Right atrium auricular region (tissue), 2 donors: ENCODE data around the gene TRAPPC10. TPM values are rescaled to one million over a fixed set of nuclear protein-coding genes. Genes with fewer than 3 reads are reported as not detected.

Experiments
- DNase-seq: peaks from one replicate; pipeline ENCODE4 v3.0.0-alpha.2; 2019; ENCODE audit warnings: low spot score
- H3K27ac ChIP-seq, 2 donors: fragments of 200-600 bp; sonication (generic); 1 replicate in 1 of 2; 2 replicates in 1 of 2; pipeline ENCODE4 v1.5.1; 2016 to 2019
- H3K27me3 ChIP-seq, 2 donors: fragments of 200-600 bp; sonication (generic); one replicate each; pipeline versions ENCODE4 v1.5.1 to v1.6.0; 2017 to 2019
- H3K36me3 ChIP-seq: fragments of 200-600 bp; sonication (generic); one replicate; pipeline ENCODE4 v1.5.1; 2016
- H3K4me1 ChIP-seq, 2 donors: fragments of 200-600 bp; sonication (generic); one replicate each; pipeline versions ENCODE4 v1.5.1 to v1.6.0; 2017 to 2019
- H3K4me3 ChIP-seq, 2 donors: fragments of 200-600 bp; sonication (generic); 1 replicate in 1 of 2; 2 replicates in 1 of 2; pipeline ENCODE4 v1.5.1; 2017 to 2019; ENCODE audit warnings: mild to moderate bottlenecking in 1 of 2, moderate library complexity in 1 of 2
- H3K9me3 ChIP-seq, 2 donors: fragments of 200-600 bp; sonication (generic); one replicate each; pipeline ENCODE4 v1.5.1; 2019
- total RNA-seq, 2 donors: library from RNA; depleted of rRNA; stranded (reverse); fragments of >200 nt; gene quantifications; one replicate each; pipeline ENCODE4 v1.1.0, GENCODE V29; 2016
- TF ChIP-seq, protein P1 (sequence below), 2 donors: fragments of 200-600 bp; sonication (generic); IDR thresholded peaks; one replicate each; pipeline ENCODE4 v1.5.1; 2019; ENCODE audit warnings: antibody characterized with exemption in 2 of 2

The TRAPPC10 gene
- total RNA-seq, 2 donors from 2014 or later, result 18.2 to 19.7 TPM

DNA sequence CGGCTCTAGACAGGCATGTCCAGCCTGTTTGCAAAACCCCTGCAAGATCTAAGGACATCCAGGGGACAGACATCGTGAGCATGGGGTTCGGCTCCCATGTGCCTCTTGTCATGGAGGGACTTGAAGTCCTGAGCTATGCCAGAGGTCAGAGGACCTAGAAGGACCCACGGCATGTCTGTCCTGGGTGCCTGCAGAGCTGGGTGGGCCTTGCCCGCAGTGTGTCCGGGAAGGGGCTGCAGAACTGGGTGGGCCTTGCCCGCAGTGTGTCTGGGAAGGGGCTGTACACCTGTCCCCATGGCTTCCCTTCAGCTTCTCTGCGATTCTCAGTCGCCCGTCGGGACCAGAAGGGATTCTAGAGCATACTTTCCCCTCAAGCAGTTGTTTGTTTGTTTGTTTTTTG lies 20.0 kb upstream of the TRAPPC10 start:
- Histone ChIP-seq H3K9me3 (no peaks in the 10 kb centered on the region), H3K27ac (no peak overlapping the region), H3K27me3 (no peaks in the 10 kb centered on the region), H3K4me1 (peaks cover 0 to 14% of the 10 kb centered on the region in 2 donors), H3K36me3 (no peaks in the 10 kb centered on the region), H3K4me3 (no peak overlapping the region)
- no peak for DNase-seq
- TF ChIP-seq, protein P1, sequence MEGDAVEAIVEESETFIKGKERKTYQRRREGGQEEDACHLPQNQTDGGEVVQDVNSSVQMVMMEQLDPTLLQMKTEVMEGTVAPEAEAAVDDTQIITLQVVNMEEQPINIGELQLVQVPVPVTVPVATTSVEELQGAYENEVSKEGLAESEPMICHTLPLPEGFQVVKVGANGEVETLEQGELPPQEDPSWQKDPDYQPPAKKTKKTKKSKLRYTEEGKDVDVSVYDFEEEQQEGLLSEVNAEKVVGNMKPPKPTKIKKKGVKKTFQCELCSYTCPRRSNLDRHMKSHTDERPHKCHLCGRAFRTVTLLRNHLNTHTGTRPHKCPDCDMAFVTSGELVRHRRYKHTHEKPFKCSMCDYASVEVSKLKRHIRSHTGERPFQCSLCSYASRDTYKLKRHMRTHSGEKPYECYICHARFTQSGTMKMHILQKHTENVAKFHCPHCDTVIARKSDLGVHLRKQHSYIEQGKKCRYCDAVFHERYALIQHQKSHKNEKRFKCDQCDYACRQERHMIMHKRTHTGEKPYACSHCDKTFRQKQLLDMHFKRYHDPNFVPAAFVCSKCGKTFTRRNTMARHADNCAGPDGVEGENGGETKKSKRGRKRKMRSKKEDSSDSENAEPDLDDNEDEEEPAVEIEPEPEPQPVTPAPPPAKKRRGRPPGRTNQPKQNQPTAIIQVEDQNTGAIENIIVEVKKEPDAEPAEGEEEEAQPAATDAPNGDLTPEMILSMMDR (IDR thresholded peaks at IDR 0.05), result no peak

DNA sequence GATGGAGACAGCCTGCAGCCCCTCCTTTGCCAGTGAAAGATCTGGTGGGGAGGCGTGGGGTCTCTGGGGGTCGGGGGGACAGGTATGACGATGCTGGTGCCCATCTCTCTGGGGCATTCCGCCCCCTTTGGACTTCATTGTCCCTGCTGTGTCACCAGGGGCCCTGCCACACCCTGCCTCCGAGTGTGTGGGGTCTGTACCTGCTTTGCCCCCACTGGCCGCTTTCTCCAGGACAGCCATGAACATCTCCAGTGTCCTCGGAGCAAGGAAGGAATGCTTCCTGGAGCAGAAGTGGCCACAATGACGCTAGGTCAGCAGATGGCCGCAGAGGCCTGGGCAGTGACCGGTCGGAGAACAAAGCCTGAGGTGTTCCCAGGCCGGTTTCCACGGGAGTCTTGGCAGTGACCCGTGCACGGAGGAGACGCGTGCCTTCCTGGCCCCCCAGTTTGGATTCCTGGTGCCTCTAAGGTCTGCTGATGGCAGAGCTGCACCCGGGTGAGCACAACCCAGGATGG lies 18.6 kb upstream of the TRAPPC10 start:
- TF ChIP-seq, protein P1 (IDR thresholded peaks at IDR 0.05), result no peak
- no peak overlapping the region for H3K27ac ChIP-seq
- H3K27me3 ChIP-seq, result no peaks in the 10 kb centered on the region
- no peaks in the 10 kb centered on the region for H3K9me3 ChIP-seq
- no peak for DNase-seq
- H3K36me3 ChIP-seq, result no peaks in the 10 kb centered on the region
- no peak overlapping the region for H3K4me3 ChIP-seq
- H3K4me1 ChIP-seq, result peaks cover 0 to under 1% of the 10 kb centered on the region in 2 donors

DNA sequence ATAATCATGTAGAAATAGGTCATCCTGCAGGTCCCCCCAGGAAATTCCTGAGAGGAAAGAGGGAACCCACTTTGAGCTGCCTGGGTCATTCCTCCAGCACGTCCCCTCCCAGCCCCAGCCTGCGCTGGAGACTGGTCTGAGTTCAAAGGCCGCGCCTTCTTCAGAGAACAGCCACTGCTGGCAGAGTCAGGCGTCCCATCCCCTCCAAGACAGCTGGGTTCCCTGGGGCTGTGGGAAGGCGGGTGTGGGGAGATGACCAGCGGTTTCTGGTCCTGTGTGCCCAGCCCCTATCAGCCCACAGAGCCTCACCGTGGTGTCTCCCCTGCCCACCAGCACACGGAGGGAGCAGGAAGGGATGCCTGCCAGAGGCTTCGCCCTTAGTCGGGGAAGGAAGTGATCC lies 18.0 kb upstream of the TRAPPC10 start:
- TF ChIP-seq, protein P1 (IDR thresholded peaks at IDR 0.05), result no peak
- no peak for DNase-seq
- Histone ChIP-seq H3K27me3 (no peaks in the 10 kb centered on the region), H3K4me1 (no peaks in the 10 kb centered on the region), H3K4me3 (no peak overlapping the region), H3K27ac (no peak overlapping the region), H3K36me3 (no peaks in the 10 kb centered on the region), H3K9me3 (no peaks in the 10 kb centered on the region)

DNA sequence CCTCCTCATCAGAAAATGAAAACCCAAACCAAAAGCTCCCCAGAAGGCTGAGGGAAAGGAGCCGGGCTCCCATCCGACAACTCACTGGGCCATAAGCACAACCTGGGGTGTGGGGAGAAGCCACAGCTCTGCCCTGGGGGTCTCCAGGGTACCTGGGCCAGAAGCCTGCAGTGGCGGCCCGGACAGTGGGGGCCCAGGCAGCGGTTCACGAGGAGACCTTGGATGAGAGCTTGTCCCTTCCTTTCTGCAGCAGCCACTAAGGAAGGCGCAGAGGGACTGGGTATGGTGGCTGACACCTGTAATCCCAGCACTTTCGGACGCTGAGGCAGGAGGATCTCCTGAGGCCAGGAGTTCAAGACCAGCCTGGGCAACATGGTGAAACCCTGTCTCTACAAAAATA lies 17.5 kb upstream of the TRAPPC10 start:
- no peak for DNase-seq
- H3K27ac ChIP-seq, result no peak overlapping the region
- no peak overlapping the region for H3K4me3 ChIP-seq

GRCh38 chr21:43995521-43996105 lies 16.5 kb upstream of the TRAPPC10 start:
- DNase-seq, result no peak
- H3K4me3 ChIP-seq, result no peak overlapping the region
- TF ChIP-seq, protein P1 (IDR thresholded peaks at IDR 0.05), result no peak
- no peaks in the 10 kb centered on the region for H3K4me1 ChIP-seq
- H3K27me3 ChIP-seq, result no peaks in the 10 kb centered on the region
- no peak overlapping the region for H3K27ac ChIP-seq
- no peaks in the 10 kb centered on the region for H3K36me3 ChIP-seq
- H3K9me3 ChIP-seq, result no peaks in the 10 kb centered on the region

More for the DNA sequence above, 17.5 kb upstream of the TRAPPC10 start:
- H3K4me1 ChIP-seq, result no peaks in the 10 kb centered on the region
- no peaks in the 10 kb centered on the region for H3K27me3 ChIP-seq
- no peaks in the 10 kb centered on the region for H3K9me3 ChIP-seq
- TF ChIP-seq, protein P1 (IDR thresholded peaks at IDR 0.05), result no peak
- no peaks in the 10 kb centered on the region for H3K36me3 ChIP-seq
